HUES6 (cell line): ENCODE results near the gene AP3S2.
A peak's percentile ranks its signal among the peaks of the same experiment; 100 is the strongest.

Source experiments
- H3K27ac ChIP-seq: 2 replicates; pipeline ENCODE4 v1.7.0; 2013; ENCODE audit warnings: low read depth, mild to moderate bottlenecking, low read length, inconsistent platforms
- H3K27me3 ChIP-seq: 2 replicates; pipeline ENCODE4 v1.6.1; 2013; ENCODE audit warnings: low read length; ENCODE audit not compliant: control insufficient read depth, insufficient read depth
- H3K36me3 ChIP-seq: 2 replicates; pipeline ENCODE4 v1.6.1; 2013; ENCODE audit warnings: low read length; ENCODE audit not compliant: control insufficient read depth, insufficient read depth
- H3K4me1 ChIP-seq: 2 replicates; pipeline ENCODE4 v1.6.1; 2013; ENCODE audit warnings: low read length; ENCODE audit not compliant: control insufficient read depth, insufficient read depth
- H3K4me3 ChIP-seq: 2 replicates; pipeline ENCODE4 v1.5.1; 2013; ENCODE audit warnings: low read depth, low read length
- H3K9ac ChIP-seq: one replicate; pipeline ENCODE4 v1.6.1; 2013; ENCODE audit warnings: mild to moderate bottlenecking, low read length
- H3K9me3 ChIP-seq: 2 replicates; pipeline ENCODE4 v1.6.1; 2013; ENCODE audit warnings: low read depth, low read length; ENCODE audit not compliant: control insufficient read depth, insufficient read depth

The AP3S2 gene

GRCh38 chr15:89916660-89917059 lies 22.9 kb upstream of the AP3S2 start:
- no peaks in the 10 kb centered on the region for H3K9me3 ChIP-seq
- peaks cover 8% of the 10 kb centered on the region for H3K4me1 ChIP-seq
- H3K27ac ChIP-seq = no peak overlapping the region
- H3K27me3 ChIP-seq = 0 out of 2 replicates have a peak, but pooled peaks cover 12% of the 10 kb centered on the region
- no peak overlapping the region for H3K9ac ChIP-seq
- no peaks in the 10 kb centered on the region for H3K36me3 ChIP-seq
- no peak overlapping the region for H3K4me3 ChIP-seq

GRCh38 chr15:89912674-89913396 lies 19.0 kb upstream of the AP3S2 start, which contains the start of gene ARPIN:
Gene ARPIN, minus strand, starts transcription at chr15:89912952. Its CDS starts 117 bp downstream, at chr15:89912835.
- Histone ChIP-seq H3K9me3 (no peaks in the 10 kb centered on the region), H3K9ac (peak within 1 kb of the TSS; percentile 76), H3K4me1 (peaks cover 8% of the 10 kb centered on the region), H3K36me3 (no peaks in the 10 kb centered on the region), H3K4me3 (peak within 1 kb of the TSS; percentile 73), H3K27ac (no peak within 1 kb of the TSS), H3K27me3 (0 out of 2 replicates have a peak, but pooled peaks cover 14% of the 10 kb centered on the region)

GRCh38 chr15:89912145-89912673 lies 18.4 kb upstream of the AP3S2 start:
- no peaks in the 10 kb centered on the region for H3K9me3 ChIP-seq
- no peaks in the 10 kb centered on the region for H3K36me3 ChIP-seq
- H3K4me1 ChIP-seq = peaks cover 8% of the 10 kb centered on the region
- H3K27me3 ChIP-seq = 0 out of 2 replicates have a peak, but pooled peaks cover 14% of the 10 kb centered on the region
- H3K9ac ChIP-seq = peak overlapping the region; percentile 61
- peak overlapping the region; percentile 73 for H3K4me3 ChIP-seq
- no peak overlapping the region for H3K27ac ChIP-seq

GRCh38 chr15:89910891-89911626 lies 17.3 kb upstream of the AP3S2 start:
- H3K36me3 ChIP-seq = no peaks in the 10 kb centered on the region
- H3K4me1 ChIP-seq = peaks cover 8% of the 10 kb centered on the region
- no peaks in the 10 kb centered on the region for H3K9me3 ChIP-seq
- 0 out of 2 replicates have a peak, but pooled peaks cover 14% of the 10 kb centered on the region for H3K27me3 ChIP-seq
- H3K27ac ChIP-seq = no peak overlapping the region
- H3K9ac ChIP-seq = no peak overlapping the region
- H3K4me3 ChIP-seq = no peak overlapping the region

- Histone ChIP-seq H3K36me3 (no peaks in the 10 kb centered on the region), H3K27ac (no peak overlapping the region), H3K4me3 (no peak overlapping the region), H3K9ac (no peak overlapping the region), H3K9me3 (no peaks in the 10 kb centered on the region), H3K27me3 (0 out of 2 replicates have a peak, but pooled peaks cover 14% of the 10 kb centered on the region), H3K4me1 (peaks cover 8% of the 10 kb centered on the region)
Observed at GRCh38 chr15:89909611-89910010, 15.8 kb upstream of the AP3S2 start.

GRCh38 chr15:89908226-89908625 lies 14.4 kb upstream of the AP3S2 start:
- H3K27me3 ChIP-seq = 0 out of 2 replicates have a peak, but pooled peaks cover 11% of the 10 kb centered on the region
- no peak overlapping the region for H3K9ac ChIP-seq
- no peaks in the 10 kb centered on the region for H3K9me3 ChIP-seq
- no peak overlapping the region for H3K27ac ChIP-seq
- no peak overlapping the region for H3K4me3 ChIP-seq
- no peaks in the 10 kb centered on the region for H3K36me3 ChIP-seq
- peaks cover 4% of the 10 kb centered on the region for H3K4me1 ChIP-seq

GRCh38 chr15:89907289-89907688 lies 13.5 kb upstream of the AP3S2 start:
- Histone ChIP-seq H3K36me3 (no peaks in the 10 kb centered on the region), H3K27me3 (0 out of 2 replicates have a peak, but pooled peaks cover 8% of the 10 kb centered on the region), H3K4me1 (no peaks in the 10 kb centered on the region), H3K9ac (no peak overlapping the region), H3K4me3 (no peak overlapping the region), H3K9me3 (no peaks in the 10 kb centered on the region), H3K27ac (no peak overlapping the region)

GRCh38 chr15:89905846-89906378 lies 12.1 kb upstream of the AP3S2 start:
- Histone ChIP-seq H3K36me3 (no peaks in the 10 kb centered on the region), H3K27me3 (no peaks in the 10 kb centered on the region), H3K27ac (no peak overlapping the region), H3K4me3 (no peak overlapping the region), H3K4me1 (no peaks in the 10 kb centered on the region), H3K9me3 (no peaks in the 10 kb centered on the region), H3K9ac (no peak overlapping the region)

GRCh38 chr15:89904519-89904918 lies 10.7 kb upstream of the AP3S2 start:
- Histone ChIP-seq H3K4me3 (no peak overlapping the region), H3K9me3 (no peaks in the 10 kb centered on the region), H3K4me1 (no peaks in the 10 kb centered on the region), H3K27ac (no peak overlapping the region), H3K27me3 (no peaks in the 10 kb centered on the region), H3K9ac (no peak overlapping the region), H3K36me3 (no peaks in the 10 kb centered on the region)

- Histone ChIP-seq H3K27me3 (no peaks in the 10 kb centered on the region), H3K36me3 (no peaks in the 10 kb centered on the region), H3K27ac (no peak overlapping the region), H3K4me3 (no peak overlapping the region), H3K9me3 (no peaks in the 10 kb centered on the region), H3K4me1 (no peaks in the 10 kb centered on the region), H3K9ac (no peak overlapping the region)
Observed at GRCh38 chr15:89903858-89904130, 10.0 kb upstream of the AP3S2 start.
